Femur (tissue), 1 donor: Measurements from ENCODE around the gene PCID2.

ENCODE experiments used
- DNase-seq: peaks from one replicate; pipeline ENCODE4 v3.0.0-alpha.2; 2017

PCID2 gene

GRCh38 chr13:113148407-113148806 is 60.1 kb downstream of the PCID2 start:
- no peak for DNase-seq

DNA sequence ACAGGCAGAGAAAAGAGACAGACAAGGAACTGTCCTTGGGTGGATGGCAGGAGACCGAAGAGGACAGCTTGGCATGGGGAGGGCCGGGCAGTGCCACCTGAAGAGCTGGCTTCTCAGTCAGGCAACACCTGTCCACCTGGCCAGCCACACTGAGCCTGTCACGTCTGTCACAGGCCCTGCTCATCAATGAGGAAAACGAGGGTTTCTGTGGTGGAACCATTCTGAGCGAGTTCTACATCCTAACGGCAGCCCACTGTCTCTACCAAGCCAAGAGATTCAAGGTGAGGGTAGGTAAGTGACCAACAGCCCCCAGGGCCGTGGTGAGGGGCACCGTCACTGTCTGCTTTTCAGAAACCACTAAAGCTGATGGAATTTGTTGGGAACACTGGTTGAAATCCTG is 61.3 kb downstream of the PCID2 start:
- no peak for DNase-seq

DNA sequence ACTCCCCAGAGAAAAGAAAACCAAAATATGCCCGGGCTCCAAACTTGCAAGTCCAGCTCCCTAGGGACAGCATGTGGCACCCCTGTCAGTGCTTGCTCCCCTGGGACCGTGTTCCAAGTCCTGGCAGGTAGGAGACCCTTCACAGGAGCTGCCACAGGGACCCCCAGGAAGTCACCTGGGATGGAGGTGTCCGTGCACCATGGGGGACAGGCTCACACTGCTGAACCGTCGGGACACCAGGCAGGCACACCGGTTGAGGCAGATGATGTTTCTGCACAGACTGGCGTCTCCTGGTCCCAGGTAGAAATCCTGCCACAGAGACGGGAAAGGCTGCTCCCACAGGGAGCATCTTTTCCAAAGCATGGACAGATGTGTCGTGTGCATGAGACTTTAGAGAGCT is 61.7 kb downstream of the PCID2 start:
- no peak for DNase-seq

DNA sequence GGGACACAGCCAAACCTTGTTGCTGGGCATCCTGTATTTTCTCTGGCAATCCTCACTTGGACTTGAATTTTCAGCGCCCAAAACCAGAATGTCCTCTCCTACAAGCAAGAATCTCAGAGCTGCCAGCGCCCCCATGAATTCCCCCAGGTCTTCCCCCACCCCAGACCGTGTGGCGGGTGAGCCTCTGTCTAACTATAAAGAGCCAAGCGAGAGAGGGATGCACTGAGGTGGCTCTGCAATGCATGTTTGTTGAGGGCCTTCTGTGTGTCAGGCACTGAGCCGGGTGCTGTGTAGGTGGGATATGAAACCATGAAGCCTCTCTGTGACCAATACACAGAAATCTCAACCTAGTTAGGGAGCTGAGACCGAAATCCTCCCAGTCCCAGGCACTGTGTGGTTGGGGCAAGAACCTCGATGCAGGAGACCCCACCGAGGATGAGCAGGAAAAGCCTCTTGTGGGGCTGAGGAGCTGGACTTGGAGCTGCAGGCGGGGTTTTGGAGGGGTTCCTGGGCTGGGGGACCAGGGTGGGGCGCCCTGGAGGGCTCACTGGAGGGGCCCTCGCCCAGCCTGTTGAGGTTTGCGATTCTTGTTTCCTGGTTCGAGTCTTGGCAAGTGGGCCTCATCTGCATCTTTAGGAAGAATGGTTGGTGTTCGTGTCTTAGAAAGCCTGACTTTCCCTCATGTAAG is 62.4 kb downstream of the PCID2 start:
- no peak for DNase-seq

DNA sequence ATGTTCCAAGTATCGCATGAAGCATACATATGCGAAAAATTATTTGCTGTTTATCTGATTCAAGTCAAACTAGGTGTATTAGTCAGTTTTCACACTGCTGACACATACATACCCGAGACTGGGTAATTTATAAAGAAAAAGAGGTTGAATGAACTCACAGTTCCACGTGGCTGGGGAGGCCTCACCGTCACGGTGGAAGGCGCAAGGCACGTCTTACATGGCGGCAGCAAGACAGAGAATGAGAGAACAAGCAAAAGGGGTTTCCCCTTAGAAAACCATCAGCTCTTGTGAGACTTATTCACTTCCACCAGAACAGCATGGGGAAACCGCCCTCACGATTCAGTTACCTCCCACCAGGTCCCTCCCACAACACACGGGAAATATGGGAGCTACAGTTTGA is 63.0 kb downstream of the PCID2 start:
- no peak for DNase-seq

DNA sequence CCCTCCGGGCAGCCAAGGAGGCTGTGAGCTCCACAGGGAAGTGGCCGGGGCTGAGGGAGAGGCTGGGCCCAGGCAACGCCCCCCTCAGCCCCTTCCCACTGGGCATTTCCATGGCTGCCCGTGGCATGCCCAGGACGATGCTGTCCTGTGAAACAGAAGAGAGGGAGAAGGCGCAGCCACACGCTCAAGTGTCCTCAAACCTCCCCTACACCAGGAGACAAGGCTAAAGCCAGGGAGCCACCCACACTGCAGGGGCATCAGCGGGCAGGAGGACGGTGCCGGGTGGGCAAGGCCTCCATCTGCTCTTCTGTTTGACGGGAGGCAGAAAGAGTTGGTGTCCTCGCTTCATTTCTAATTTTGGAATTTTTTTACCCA is 64.2 kb downstream of the PCID2 start:
- no peak for DNase-seq

DNA sequence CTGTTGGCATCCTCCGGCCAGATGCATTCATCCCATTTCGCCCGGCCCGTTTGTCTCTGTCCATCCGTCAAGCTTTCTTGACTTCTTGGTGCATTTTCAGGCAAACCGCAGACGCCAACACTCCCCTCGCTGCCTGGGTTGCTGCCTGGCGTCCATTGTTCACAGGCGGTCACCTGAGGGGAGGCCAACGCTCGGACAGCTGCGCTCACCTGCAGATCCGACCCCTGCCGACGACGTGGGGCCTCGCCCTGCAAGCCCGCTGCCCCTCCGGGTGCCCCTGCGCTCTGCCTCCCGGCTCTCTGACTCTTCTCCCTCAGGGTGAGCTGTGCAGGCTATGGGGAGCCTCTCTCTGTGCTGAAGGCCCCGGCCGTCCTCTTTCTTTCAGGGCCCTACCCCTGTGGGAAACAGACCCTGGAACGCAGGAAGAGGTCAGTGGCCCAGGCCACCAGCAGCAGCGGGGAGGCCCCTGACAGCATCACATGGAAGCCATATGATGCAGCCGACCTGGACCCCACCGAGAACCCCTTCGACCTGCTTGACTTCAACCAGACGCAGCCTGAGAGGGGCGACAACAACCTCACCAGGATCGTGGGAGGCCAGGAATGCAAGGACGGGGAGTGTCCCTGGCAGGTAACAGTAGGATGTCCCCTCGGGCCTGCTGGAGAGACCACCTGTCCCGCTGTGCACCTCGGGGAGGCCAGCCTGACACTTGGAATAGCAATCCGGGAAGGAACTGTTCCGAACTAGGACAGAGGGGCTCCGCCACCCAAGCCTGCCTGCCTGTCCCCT is 64.8 kb downstream of the PCID2 start:
- no peak for DNase-seq

- no peak for DNase-seq
These were observed 65.6 kb downstream of the PCID2 start for GRCh38 chr13:113142876-113143275.

DNA sequence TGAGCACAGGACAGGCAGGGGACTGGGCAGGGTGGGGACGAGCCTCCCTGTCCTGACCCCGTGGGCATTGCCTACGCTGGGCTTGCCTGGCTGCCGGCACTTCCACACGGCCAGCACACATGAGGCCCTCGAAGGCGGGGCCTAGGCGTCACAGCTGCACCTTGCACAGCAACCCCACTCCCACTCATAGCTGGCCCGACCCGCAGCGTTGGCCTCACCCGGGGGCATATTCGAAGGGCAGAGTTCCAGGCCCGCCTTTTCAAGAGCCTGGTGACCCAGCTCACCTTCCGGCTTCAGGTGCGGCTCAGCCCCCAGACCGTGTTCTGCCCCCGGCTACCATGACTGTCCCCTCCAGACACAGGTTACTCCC is 66.9 kb downstream of the PCID2 start:
- no peak for DNase-seq

DNA sequence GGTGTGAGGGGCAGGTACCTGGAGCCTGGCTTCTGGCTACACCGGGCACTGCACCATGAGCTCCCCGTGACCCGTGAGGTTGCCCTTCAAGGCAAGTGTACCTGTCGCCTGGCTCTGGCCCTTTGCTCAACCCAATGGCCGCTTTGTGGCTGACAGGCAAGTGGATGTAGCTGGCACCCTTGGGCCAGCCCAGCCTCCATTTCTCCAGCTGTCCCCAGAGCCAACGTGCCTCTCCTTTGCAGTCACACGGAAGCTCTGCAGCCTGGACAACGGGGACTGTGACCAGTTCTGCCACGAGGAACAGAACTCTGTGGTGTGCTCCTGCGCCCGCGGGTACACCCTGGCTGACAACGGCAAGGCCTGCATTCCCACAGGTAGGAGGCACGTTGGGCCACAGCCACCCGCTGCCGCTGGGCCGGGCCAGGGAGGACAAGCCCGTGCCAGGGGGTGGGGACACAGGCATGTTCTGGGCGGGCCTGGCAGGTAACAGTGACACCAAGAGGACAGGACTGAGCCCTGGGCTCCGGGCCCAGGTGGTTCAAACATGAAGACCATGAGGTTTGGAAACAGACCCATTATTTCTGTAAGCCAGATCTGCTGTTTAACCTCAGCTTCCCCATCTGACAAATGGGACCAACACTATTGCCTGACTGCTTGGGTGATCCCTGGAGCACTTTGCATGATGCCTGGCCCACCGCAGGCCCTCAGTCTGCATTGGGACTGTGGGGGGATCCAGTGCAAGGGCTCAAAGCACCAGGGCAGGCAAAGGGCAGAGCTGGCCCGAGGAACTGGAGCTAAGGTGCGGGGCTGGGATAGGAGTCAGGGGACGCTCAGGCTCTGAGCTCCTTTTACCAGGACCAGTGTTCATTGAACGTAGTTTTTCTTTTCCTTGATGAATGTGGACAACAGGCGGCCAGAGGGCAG is 67.5 kb downstream of the PCID2 start:
- DNase-seq: no peak

DNA sequence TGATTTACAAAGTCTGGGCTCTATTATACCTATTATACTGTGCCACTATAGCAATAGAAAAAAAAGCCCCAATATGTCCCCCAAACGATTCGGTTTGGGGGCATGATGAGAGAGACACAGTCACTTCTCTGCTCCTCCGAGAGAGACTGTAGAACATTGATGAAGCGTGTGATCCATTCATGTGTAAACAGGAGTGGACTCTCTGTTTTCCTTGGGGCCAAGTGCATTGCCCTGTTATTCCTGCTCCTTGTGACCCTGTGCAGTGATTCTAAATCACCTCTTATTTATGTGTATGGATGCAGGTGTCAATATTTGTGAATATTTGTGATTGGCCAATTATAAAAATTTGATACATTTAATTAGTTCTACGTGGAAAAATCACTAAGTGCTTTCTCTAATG is 68.9 kb downstream of the PCID2 start:
- DNase-seq: no peak

DNA sequence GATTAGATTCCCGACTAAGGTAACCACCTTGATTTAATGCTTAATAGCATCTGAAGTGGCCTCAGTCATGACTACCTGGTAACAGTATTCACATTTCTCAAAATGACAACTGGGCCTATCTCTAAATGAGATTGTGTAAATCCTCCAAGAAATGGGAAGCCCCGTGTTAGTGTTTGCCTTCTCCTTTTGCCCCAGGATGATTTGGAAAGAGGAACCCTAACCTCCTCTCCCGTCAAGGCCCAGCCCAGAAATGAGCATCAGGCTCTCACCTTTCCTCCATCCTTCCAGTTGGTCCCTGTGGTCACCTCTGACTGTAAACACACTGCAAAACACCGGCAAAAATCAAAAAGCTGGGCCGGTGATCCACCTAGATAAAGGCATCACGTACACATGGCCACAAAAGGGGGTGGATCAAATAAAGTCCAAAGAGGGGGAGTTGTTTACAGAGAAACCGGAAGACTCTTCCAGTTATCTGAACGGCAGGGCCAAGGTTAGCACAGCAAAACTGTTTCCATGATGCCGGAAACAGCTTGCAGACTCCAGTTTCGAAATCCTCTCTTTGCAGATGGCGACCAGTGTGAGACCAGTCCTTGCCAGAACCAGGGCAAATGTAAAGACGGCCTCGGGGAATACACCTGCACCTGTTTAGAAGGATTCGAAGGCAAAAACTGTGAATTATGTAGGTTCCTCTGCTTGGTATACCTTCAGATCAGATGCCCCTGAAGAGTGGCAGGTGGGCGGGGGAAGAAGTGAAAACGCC is 69.5 kb downstream of the PCID2 start:
- DNase-seq: no peak

GRCh38 chr13:113137691-113138298 is 70.7 kb downstream of the PCID2 start:
- DNase-seq: no peak

DNA sequence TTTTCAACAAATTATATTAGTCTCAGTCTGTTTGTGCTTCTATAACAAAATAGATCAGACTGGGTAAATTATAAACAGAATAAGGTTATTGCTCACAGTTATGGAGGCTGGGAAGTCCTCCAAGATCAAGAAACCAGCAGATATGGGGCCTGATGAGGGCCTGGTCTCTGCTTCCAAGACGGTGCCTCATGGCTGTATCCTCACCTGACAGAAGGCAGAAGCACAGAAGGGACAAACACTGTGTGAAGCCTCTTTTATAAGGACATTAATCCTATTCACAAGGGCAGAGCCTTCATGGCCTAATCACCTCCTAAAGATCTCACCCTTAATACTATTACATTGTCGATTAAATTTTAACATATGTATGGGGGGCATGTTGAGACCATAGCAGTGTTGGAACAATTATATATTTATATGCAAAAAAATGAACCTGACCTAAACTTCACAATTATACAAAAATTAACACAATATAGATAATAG is 73.1 kb downstream of the PCID2 start:
- peak; percentile 1 for DNase-seq

GRCh38 chr13:113129921-113130750 is 78.3 kb downstream of the PCID2 start:
- DNase-seq: peak; percentile 45

DNA sequence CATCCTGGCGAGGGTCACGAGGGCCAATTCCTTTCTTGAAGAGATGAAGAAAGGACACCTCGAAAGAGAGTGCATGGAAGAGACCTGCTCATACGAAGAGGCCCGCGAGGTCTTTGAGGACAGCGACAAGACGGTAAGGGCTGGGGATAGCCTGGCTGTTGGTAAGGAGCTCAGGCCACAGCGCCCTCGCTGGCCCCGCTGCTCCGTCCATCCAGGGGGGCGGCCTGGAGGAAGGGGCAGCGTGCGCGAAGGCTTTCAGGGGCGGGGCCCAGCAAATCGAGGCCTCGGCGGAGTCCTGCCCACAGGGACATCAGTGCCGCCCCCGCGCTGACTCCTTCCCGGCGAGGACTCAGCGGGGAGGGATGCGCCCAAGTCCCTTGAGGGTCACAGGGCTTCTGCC is 79.0 kb downstream of the PCID2 start:
- no peak for DNase-seq
